ENCODE data around the gene DNAH2. TPM values are rescaled to one million over a fixed set of nuclear protein-coding genes. Genes with fewer than 3 reads are reported as not detected.

DNAH2 gene
- polyA plus RNA-seq, 1 of the 3 experiments (the other 2 are of a cell fraction): 0.13 TPM

GRCh38 chr17:7824021-7824924 is 106.7 kb downstream of the DNAH2 start:
- CTCF ChIA-PET: interaction anchor here (0.7 to 7.2 kb wide), 28 partner anchors 8 to 512 kb away, joined by 3 to 79 read pairs (median 6); partner anchors contain the start of genes DNAH2, KDM6B and NAA38
- H3K79me2 ChIP-seq (ENCODE audit: insufficient read depth): no peaks in the 10 kb centered on the region
- no peak for DNase-seq
- no peaks in the 10 kb centered on the region; the same call in 1 of the 2 replicates for H3K27me3 ChIP-seq (ENCODE audit: insufficient read depth)
- no peaks in the 10 kb centered on the region for H3K9me2 ChIP-seq
- H3K9me3 ChIP-seq: no peaks in the 10 kb centered on the region
- peaks cover 10% of the 10 kb centered on the region for H3F3A ChIP-seq (replicated peaks; ENCODE audit: insufficient read depth)
- TF ChIP-seq USF2 (IDR thresholded peaks at IDR 0.05; ENCODE audit: borderline replicate concordance, low read depth, low read length) (no peak), SIN3A (IDR thresholded peaks at IDR 0.05; ENCODE audit: borderline replicate concordance, low read depth, low read length) (no peak), MEF2A (IDR thresholded peaks at IDR 0.05; ENCODE audit: borderline replicate concordance, low read depth) (no peak), TCF12 (IDR thresholded peaks at IDR 0.05) (no peak)
- H3K4me3 ChIP-seq (ENCODE audit: low read depth in 2 of 2, low read length in 1 of 2): no peak overlapping the region
- no peaks in the 10 kb centered on the region for H4K20me1 ChIP-seq (ENCODE audit: insufficient read depth)
- 88% methylated on average over 9 of the region's 9 CpGs for WGBS (ENCODE audit: low lambda C conversion rate)
- no peaks in the 10 kb centered on the region for H3K36me3 ChIP-seq (replicated peaks in 1 of 2; ENCODE audit: control insufficient read depth in 1 of 2, insufficient read depth in 2 of 2, low read length in 1 of 2)
- POLR2A ChIA-PET: interaction anchor here (1.7 kb wide), 1 partner anchor 8 kb away, joined by 5 read pairs; no protein-coding TSS in a partner anchor
- H3K9ac ChIP-seq: no peak overlapping the region
- no peak overlapping the region for H3K4me2 ChIP-seq
- H2AFZ ChIP-seq (ENCODE audit: low read depth): no peak overlapping the region
- H3K4me1 ChIP-seq (ENCODE audit: control insufficient read depth in 1 of 2, insufficient read depth in 2 of 2, low read depth in 1 of 2, low read length in 1 of 2): peaks cover 0 to 12% of the 10 kb centered on the region in 2 experiments; a peak in 1 of 4 replicates
- no peak overlapping the region for H3K27ac ChIP-seq (ENCODE audit: low read depth in 2 of 2, low read length in 1 of 2)

- H4K20me1 ChIP-seq (ENCODE audit: insufficient read depth): no peaks in the 10 kb centered on the region
- H3K27me3 ChIP-seq (ENCODE audit: insufficient read depth): peaks cover 2% of the 10 kb centered on the region
- H3K4me1 ChIP-seq (ENCODE audit: control insufficient read depth in 1 of 2, insufficient read depth in 2 of 2, low read depth in 1 of 2, low read length in 1 of 2): peaks cover 0 to 12% of the 10 kb centered on the region in 2 experiments; a peak in 1 of 4 replicates
- H2AFZ ChIP-seq (ENCODE audit: low read depth): no peak overlapping the region
- no peaks in the 10 kb centered on the region for H3K79me2 ChIP-seq (ENCODE audit: insufficient read depth)
- POLR2A ChIA-PET: interaction anchor here (0.6 to 1.7 kb wide), 3 partner anchors 9 to 80 kb away, joined by 4 to 5 read pairs (median 4); partner anchors contain the start of gene CHD3
- peak; percentile 69 for DNase-seq
- H3K36me3 ChIP-seq (replicated peaks in 1 of 2; ENCODE audit: control insufficient read depth in 1 of 2, insufficient read depth in 2 of 2, low read length in 1 of 2): no peaks in the 10 kb centered on the region
- no peak overlapping the region for H3K9ac ChIP-seq
- no peaks in the 10 kb centered on the region for H3K9me2 ChIP-seq
- peak overlapping the region; percentile 32; the same call in 1 of the 2 replicates for H3K4me2 ChIP-seq
- CTCF ChIA-PET: interaction anchor here (0.7 to 7.2 kb wide), 28 partner anchors 8 to 511 kb away, joined by 3 to 79 read pairs (median 6); partner anchors contain the start of genes DNAH2, KDM6B and NAA38
- H3K9me3 ChIP-seq: no peaks in the 10 kb centered on the region
- peaks cover 10% of the 10 kb centered on the region for H3F3A ChIP-seq (replicated peaks; ENCODE audit: insufficient read depth)
- whole genome bisulfite sequencing (ENCODE audit: low lambda C conversion rate): 30% methylated on average over 12 of the region's 12 CpGs
- no peak overlapping the region for H3K4me3 ChIP-seq (ENCODE audit: low read depth in 2 of 2, low read length in 1 of 2)
- H3K27ac ChIP-seq (ENCODE audit: low read depth in 2 of 2, low read length in 1 of 2): no peak overlapping the region
- TF ChIP-seq TEAD4 (IDR thresholded peaks at IDR 0.05; ENCODE audit: borderline replicate concordance, insufficient read depth) (no peak), TCF12 (IDR thresholded peaks at IDR 0.05) (no peak), RCOR1 (IDR thresholded peaks at IDR 0.05; ENCODE audit: low read length) (no peak), EZH2phosphoT487 (IDR thresholded peaks at IDR 0.05; ENCODE audit: borderline replicate concordance, low read depth) (no peak), EP300 (IDR thresholded peaks at IDR 0.05; ENCODE audit: borderline replicate concordance in 1 of 2, low read depth in 1 of 2, low read length in 1 of 2) (no peak), GABPA (IDR thresholded peaks at IDR 0.05; ENCODE audit: low read depth) (no peak), MXI1 (IDR thresholded peaks at IDR 0.05; ENCODE audit: low read depth, low read length) (peak; percentile 81; the same call in 1 of the 2 replicates), RAD21 (IDR thresholded peaks at IDR 0.05; ENCODE audit: low read length) (peak; percentile 28; the same call in 1 of the 2 replicates), SMC3 (IDR thresholded peaks at IDR 0.05; ENCODE audit: low read depth, low read length) (no peak; the same call in 1 of the 2 replicates), RXRA (IDR thresholded peaks at IDR 0.05; ENCODE audit: borderline replicate concordance, low read depth) (no peak), FOXM1 (IDR thresholded peaks at IDR 0.05; ENCODE audit: low read depth) (no peak), SIN3A (IDR thresholded peaks at IDR 0.05; ENCODE audit: borderline replicate concordance, low read depth, low read length) (no peak), ELF1 (IDR thresholded peaks at IDR 0.05) (no peak), TAF1 (IDR thresholded peaks at IDR 0.05; ENCODE audit: borderline replicate concordance, low read depth, low read length) (no peak), USF2 (IDR thresholded peaks at IDR 0.05; ENCODE audit: borderline replicate concordance, low read depth, low read length) (no peak), IRF3 (IDR thresholded peaks at IDR 0.05; ENCODE audit: low read depth, low read length) (no peak), PBX3 (IDR thresholded peaks at IDR 0.05) (peak; percentile 22; the same call in 1 of the 2 replicates)
These were observed 107.9 kb downstream of the DNAH2 start for GRCh38 chr17:7825206-7825990.

Measured in SK-N-SH (cell line).